K562 (cell line): Measurements from ENCODE around the gene FERMT3. TPM values are rescaled to one million over a fixed set of nuclear protein-coding genes. Genes with fewer than 3 reads are reported as not detected.

ENCODE experiments used
- CREM ChIP-seq: IDR thresholded peaks from 2 replicates; pipeline ENCODE4 v1.6.1; 2014; ENCODE audit warnings: antibody characterized with exemption, low read depth
- CTCFL ChIP-seq: IDR thresholded peaks from 2 replicates; pipeline ENCODE4 v1.6.1; 2011; ENCODE audit warnings: borderline replicate concordance, low read depth, mild to moderate bottlenecking, moderate library complexity, low read length; ENCODE audit not compliant: insufficient read depth, poor library complexity, severe bottlenecking
- HBP1 ChIP-seq: fragments of 450-650 bp; formaldehyde crosslinking; IDR thresholded peaks from 2 replicates; pipeline ENCODE4 v1.4.0; 2022; ENCODE audit warnings: missing genetic modification characterization
- ID3 ChIP-seq, 2 experiments: fragments of 250-450 bp in 1 of 2; fragments of 450-650 bp in 1 of 2; sonication (Bioruptor Pico) in 1 of 2; IDR thresholded peaks; 2 replicates each; pipeline versions ENCODE4 v1.6.1 to v1.8.0; 2016 to 2021; ENCODE audit warnings: mild to moderate bottlenecking in 2 of 2, moderate library complexity in 2 of 2, missing compliant biosample characterization in 1 of 2, missing genetic modification characterization in 1 of 2
- PTRF ChIP-seq: fragments of 450-650 bp; IDR thresholded peaks from 2 replicates; pipeline ENCODE4 v1.6.1; 2016; ENCODE audit warnings: mild to moderate bottlenecking, missing genetic modification characterization, missing compliant biosample characterization
- RFX5 ChIP-seq: IDR thresholded peaks from 2 replicates; pipeline ENCODE4 v1.6.1; 2011; ENCODE audit warnings: low read depth, mild to moderate bottlenecking, improper control_type of control experiment, low read length
- SMARCA4 ChIP-seq: fragments of 450-650 bp; IDR thresholded peaks from 2 replicates; pipeline ENCODE4 v1.6.1; 2016
- SNAPC5 ChIP-seq: fragments of 250-450 bp; sonication (Bioruptor Pico); IDR thresholded peaks from 2 replicates; pipeline ENCODE4 v1.8.0; 2021; ENCODE audit warnings: moderate library complexity, mild to moderate bottlenecking, inconsistent platforms
- ZFP1 ChIP-seq: fragments of 450-650 bp; formaldehyde crosslinking; IDR thresholded peaks from 2 replicates; pipeline ENCODE4 v1.4.0; 2020; ENCODE audit warnings: mild to moderate bottlenecking, mixed read lengths
- ZNF175 ChIP-seq: fragments of 200-800 bp; sonication (Bioruptor generic); IDR thresholded peaks from 2 replicates; pipeline ENCODE4 v1.6.1; 2016; ENCODE audit warnings: low read depth, mild to moderate bottlenecking, missing genetic modification characterization, missing compliant biosample characterization
- ZNF318 ChIP-seq, 2 experiments: fragments of 450-650 bp; IDR thresholded peaks; 2 replicates each; pipeline ENCODE4 v1.6.1; 2016; ENCODE audit warnings: mild to moderate bottlenecking in 2 of 2, borderline replicate concordance in 1 of 2, low read depth in 1 of 2, moderate library complexity in 1 of 2
- ZNF561 ChIP-seq: fragments of 450-650 bp; formaldehyde crosslinking; conservative IDR thresholded peaks from 2 replicates; pipeline ENCODE4 v1.4.0; 2020; ENCODE audit warnings: mild to moderate bottlenecking, moderate library complexity
- ZNF75A ChIP-seq: fragments of 450-650 bp; formaldehyde crosslinking; IDR thresholded peaks from 2 replicates; pipeline ENCODE4 v1.4.0; 2020; ENCODE audit warnings: mild to moderate bottlenecking
- ZNF79 ChIP-seq: fragments of 250-450 bp; sonication (Bioruptor Pico); IDR thresholded peaks from 2 replicates; pipeline ENCODE4 v1.4.0; 2020; ENCODE audit warnings: low read depth, mild to moderate bottlenecking, moderate library complexity
- polyA plus RNA-seq, 8 experiments: library from polyadenylated mRNA; depleted of rRNA in 4 of 8; stranded (reverse) in 5 of 8; unstranded in 3 of 8; fragments of >200 nt; fragmentation: Nextera tagmentation in 2 of 8; fragmentation: Illumina TruSeq in 1 of 8; extraction: Ambion mirVana in 2 of 8; extraction: Trizol in 1 of 8; gene quantifications; 2 replicates each; pipeline versions ENCODE4 v1.2.1 to v1.2.3, GENCODE V29; 2011 to 2014; ENCODE audit warnings: inconsistent platforms in 1 of 8, missing spikeins in 1 of 8
- total RNA-seq, 7 experiments: library from RNA; depleted of rRNA in 6 of 7; stranded (reverse); fragments of >200 nt in 6 of 7; fragmentation: Illumina TruSeq in 2 of 7; extraction: Trizol in 2 of 7; gene quantifications; 2 replicates each; pipeline versions ENCODE4 v1.2.1 to v1.2.3, GENCODE V29; 2011 to 2021; ENCODE audit warnings: low replicate concordance in 1 of 7

The FERMT3 gene
- total and polyA plus RNA-seq, 9 of the 15 experiments (the other 6 are each of a cell fraction or from before 2014, with no cell fraction given), result 3.2 to 275 (median 79.7) TPM

GRCh38 chr11:64245797-64246620, 39.5 kb downstream of the FERMT3 start (continued):
- TF ChIP-seq ZNF318 (IDR thresholded peaks at IDR 0.05; ENCODE audit: borderline replicate concordance in 1 of 2, low read depth in 1 of 2) (no peak), CREM (peak; percentile 38; the same call in 1 of the 2 replicates), SMARCA4 (no peak; the same call in 1 of the 2 replicates), HBP1 (no peak), ZNF79 (CRISPR knock-in tag) (no peak), SNAPC5 (CRISPR knock-in tag) (no peak), ZNF175 (CRISPR knock-in tag) (no peak), CTCFL (no peak), RFX5 (no peak), ZNF561 (CRISPR knock-in tag) (no peak), ZFP1 (CRISPR knock-in tag) (no peak), ID3 (CRISPR knock-in tag; IDR thresholded peaks at IDR 0.05) (no peak), ID3 (tag; IDR thresholded peaks at IDR 0.05) (no peak), PTRF (no peak), ZNF75A (no peak)
